Transverse colon (tissue), 4 donors: ENCODE data around the gene CDH22. TPM values are rescaled to one million over a fixed set of nuclear protein-coding genes. Genes with fewer than 3 reads are reported as not detected.

Experiments used
- DNase-seq: peaks from one replicate; pipeline ENCODE4 v3.0.0-alpha.2; 2019
- H3K27ac ChIP-seq, 4 donors: fragments of 200-600 bp; sonication (generic); 2 replicates each; pipeline ENCODE4 v1.5.1; 2016 to 2018; ENCODE audit warnings: inconsistent platforms in 4 of 4
- H3K27me3 ChIP-seq: fragments of 200-600 bp; sonication (generic); 2 replicates; pipeline ENCODE4 v1.5.1; 2017; ENCODE audit warnings: inconsistent platforms
- H3K36me3 ChIP-seq, 4 donors: fragments of 200-600 bp; sonication (generic); 2 replicates each; pipeline ENCODE4 v1.5.1; 2017 to 2019; ENCODE audit warnings: inconsistent platforms in 4 of 4
- H3K4me1 ChIP-seq, 4 donors: fragments of 200-600 bp; sonication (generic); 2 replicates each; pipeline ENCODE4 v1.5.1; 2017 to 2020; ENCODE audit warnings: inconsistent platforms in 4 of 4
- H3K4me3 ChIP-seq, 4 donors: fragments of 200-600 bp; sonication (generic); 1 replicate in 1 of 4; 2 replicates in 3 of 4; pipeline versions ENCODE4 v1.5.1 to v1.6.1; 2017 to 2019; ENCODE audit warnings: inconsistent platforms in 4 of 4
- H3K9me3 ChIP-seq, 2 donors: fragments of 200-600 bp; sonication (generic); 2 replicates each; pipeline ENCODE4 v1.5.1; 2017 to 2019; ENCODE audit warnings: inconsistent platforms in 2 of 2
- EP300 ChIP-seq: sonication (generic); formaldehyde crosslinking; IDR thresholded peaks from one replicate; pipeline ENCODE4 v1.6.1; 2017; ENCODE audit warnings: antibody characterized with exemption, low read depth
- POLR2A ChIP-seq: fragments of 450-650 bp; IDR thresholded peaks from one replicate; pipeline ENCODE4 v1.6.1; 2016; ENCODE audit warnings: antibody characterized with exemption, mild to moderate bottlenecking, moderate library complexity
- POLR2AphosphoS5 ChIP-seq, 3 donors: sonication (generic); formaldehyde crosslinking; IDR thresholded peaks; one replicate each; pipeline ENCODE4 v1.6.1; 2016; ENCODE audit warnings: antibody characterized with exemption in 3 of 3
- WGBS, 2 donors: methylation state at CpG; one replicate each; pipeline ENCODE4 v1.1.5; 2018; ENCODE audit warnings: low coverage in 1 of 2; 5-methylcytosine and 5-hydroxymethylcytosine counted together
- in situ Hi-C, 4 donors: fragments of 200-750 bp; cut with MboI; loops; one replicate each; pipeline versions ENCODE4 v1.15.0 to v1.15.1; 2017; ENCODE audit warnings: low sequenced_read_pairs in 3 of 4, low pct_ligation_motif_present in 1 of 4, low pct_unique_long_range_greater_than_20kb in 1 of 4
- intact Hi-C: fragments of 100-400 bp; cut with DNase I; formaldehyde crosslinking; loops from one replicate; pipeline ENCODE4 v1.15.1; 2023; ENCODE audit warnings: low total_unique reads
- total RNA-seq, 4 donors: library from RNA; depleted of rRNA; stranded (reverse); fragments of >200 nt; gene quantifications; one replicate each; pipeline ENCODE4 v1.1.0, GENCODE V29; 2016
- TF ChIP-seq, protein P1 (sequence below), 5 experiments: fragments of 200-600 bp in 3 of 5; fragments of 450-650 bp in 2 of 5; sonication (generic) in 3 of 5; IDR thresholded peaks; 1 replicate in 2 of 5; 2 replicates in 3 of 5; pipeline ENCODE4 v1.5.1; 2016 to 2017; ENCODE audit warnings: antibody characterized with exemption in 5 of 5, inconsistent platforms in 3 of 5, mild to moderate bottlenecking in 2 of 5, moderate library complexity in 1 of 5

The CDH22 gene
- total RNA-seq, 4 donors from 2014 or later = not detected

- in situ Hi-C loops (no loop called here), intact Hi-C loops (no loop called here)
- H3K27me3 ChIP-seq = peaks cover 100% of the 10 kb centered on the region
- TF ChIP-seq POLR2A (no peak), EP300 (no peak)
- H3K27ac ChIP-seq = no peak overlapping the region
- 4 to 8% methylated on average over 2 to 5 of the region's 5 CpGs for WGBS, 2 donors
- no peaks in the 10 kb centered on the region for H3K36me3 ChIP-seq
- no peak overlapping the region for H3K4me3 ChIP-seq
- H3K4me1 ChIP-seq = peaks cover 7 to 15% (median 12%) of the 10 kb centered on the region in 4 donors
- H3K9me3 ChIP-seq = no peaks in the 10 kb centered on the region
- no peak for DNase-seq
Observed at GRCh38 chr20:46311039-46311650, 2.8 kb upstream of the CDH22 start.

DNA sequence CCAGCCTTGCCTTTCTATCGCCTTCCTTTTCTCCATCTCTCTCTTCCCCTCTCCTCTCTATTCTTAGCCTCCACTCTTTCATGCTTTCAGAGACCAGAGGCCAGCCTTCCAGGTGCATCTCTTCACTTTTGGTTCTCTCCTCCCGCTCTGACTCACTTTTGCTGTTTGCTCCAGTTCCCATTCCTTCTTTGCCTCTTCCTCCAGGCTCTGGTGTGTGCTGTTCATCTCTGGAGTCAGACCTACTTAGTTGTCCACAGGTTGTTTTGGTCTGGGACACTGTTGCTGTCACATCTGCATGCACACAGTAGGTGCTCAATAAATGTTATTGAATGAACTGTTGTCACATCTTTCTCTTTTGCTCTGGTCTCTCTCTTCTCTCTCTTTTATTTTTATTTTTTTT is 1.6 kb upstream of the CDH22 start:
- no peak for DNase-seq
- H3K27me3 ChIP-seq = peaks cover 100% of the 10 kb centered on the region
- H3K4me1 ChIP-seq = peaks cover 7 to 15% (median 12%) of the 10 kb centered on the region in 4 donors
- no peak overlapping the region for H3K4me3 ChIP-seq
- in situ Hi-C loops = no loop called here
- no peaks in the 10 kb centered on the region for H3K9me3 ChIP-seq
- 40% methylated on average over 1 to 2 of the region's 2 CpGs for WGBS, 2 donors
- H3K27ac ChIP-seq = no peak overlapping the region
- no peaks in the 10 kb centered on the region for H3K36me3 ChIP-seq
- intact Hi-C loops = loop anchor here (5.0 kb wide), 1 partner anchor 107 kb away; no protein-coding TSS in a partner anchor
- TF ChIP-seq POLR2A (no peak), EP300 (no peak), POLR2AphosphoS5 (IDR thresholded peaks at IDR 0.05) (no peak)
- TF ChIP-seq, protein P1, sequence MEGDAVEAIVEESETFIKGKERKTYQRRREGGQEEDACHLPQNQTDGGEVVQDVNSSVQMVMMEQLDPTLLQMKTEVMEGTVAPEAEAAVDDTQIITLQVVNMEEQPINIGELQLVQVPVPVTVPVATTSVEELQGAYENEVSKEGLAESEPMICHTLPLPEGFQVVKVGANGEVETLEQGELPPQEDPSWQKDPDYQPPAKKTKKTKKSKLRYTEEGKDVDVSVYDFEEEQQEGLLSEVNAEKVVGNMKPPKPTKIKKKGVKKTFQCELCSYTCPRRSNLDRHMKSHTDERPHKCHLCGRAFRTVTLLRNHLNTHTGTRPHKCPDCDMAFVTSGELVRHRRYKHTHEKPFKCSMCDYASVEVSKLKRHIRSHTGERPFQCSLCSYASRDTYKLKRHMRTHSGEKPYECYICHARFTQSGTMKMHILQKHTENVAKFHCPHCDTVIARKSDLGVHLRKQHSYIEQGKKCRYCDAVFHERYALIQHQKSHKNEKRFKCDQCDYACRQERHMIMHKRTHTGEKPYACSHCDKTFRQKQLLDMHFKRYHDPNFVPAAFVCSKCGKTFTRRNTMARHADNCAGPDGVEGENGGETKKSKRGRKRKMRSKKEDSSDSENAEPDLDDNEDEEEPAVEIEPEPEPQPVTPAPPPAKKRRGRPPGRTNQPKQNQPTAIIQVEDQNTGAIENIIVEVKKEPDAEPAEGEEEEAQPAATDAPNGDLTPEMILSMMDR (IDR thresholded peaks at IDR 0.05) = no peak

DNA sequence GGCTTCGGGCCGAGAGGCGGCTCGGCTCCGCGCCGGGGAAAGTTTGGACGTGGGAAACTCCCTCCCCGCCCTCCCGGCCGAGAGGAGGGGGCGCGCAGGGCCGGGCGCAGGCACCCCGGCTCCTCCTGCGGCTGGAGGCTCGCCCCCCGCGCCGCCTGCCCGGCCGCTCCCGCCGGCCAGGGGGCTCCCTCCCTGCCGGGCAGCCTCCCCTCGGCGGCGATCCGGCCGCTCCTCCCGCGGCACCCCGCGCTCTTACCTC is 370 bp downstream of the CDH22 start:
- H3K27ac ChIP-seq = no peak overlapping the region
- 0% methylated on average over 3 of the region's 35 CpGs; no CpG with 5 or more reads in 1 of the 2 donors for WGBS, 2 donors
- peaks cover 100% of the 10 kb centered on the region for H3K27me3 ChIP-seq
- no peaks in the 10 kb centered on the region for H3K9me3 ChIP-seq
- H3K4me1 ChIP-seq = peaks cover 7 to 15% (median 12%) of the 10 kb centered on the region in 4 donors
- no peaks in the 10 kb centered on the region for H3K36me3 ChIP-seq
- intact Hi-C loops (loop anchor here (5.0 kb wide), 1 partner anchor 109 kb away; no protein-coding TSS in a partner anchor), in situ Hi-C loops (no loop called here)
- peak overlapping the region; percentile 7 to 54 (median 33) for H3K4me3 ChIP-seq
- TF ChIP-seq, protein P1 (IDR thresholded peaks at IDR 0.05) = no peak
- TF ChIP-seq POLR2A (no peak), POLR2AphosphoS5 (IDR thresholded peaks at IDR 0.05) (no peak), EP300 (no peak)
- DNase-seq = no peak

DNA sequence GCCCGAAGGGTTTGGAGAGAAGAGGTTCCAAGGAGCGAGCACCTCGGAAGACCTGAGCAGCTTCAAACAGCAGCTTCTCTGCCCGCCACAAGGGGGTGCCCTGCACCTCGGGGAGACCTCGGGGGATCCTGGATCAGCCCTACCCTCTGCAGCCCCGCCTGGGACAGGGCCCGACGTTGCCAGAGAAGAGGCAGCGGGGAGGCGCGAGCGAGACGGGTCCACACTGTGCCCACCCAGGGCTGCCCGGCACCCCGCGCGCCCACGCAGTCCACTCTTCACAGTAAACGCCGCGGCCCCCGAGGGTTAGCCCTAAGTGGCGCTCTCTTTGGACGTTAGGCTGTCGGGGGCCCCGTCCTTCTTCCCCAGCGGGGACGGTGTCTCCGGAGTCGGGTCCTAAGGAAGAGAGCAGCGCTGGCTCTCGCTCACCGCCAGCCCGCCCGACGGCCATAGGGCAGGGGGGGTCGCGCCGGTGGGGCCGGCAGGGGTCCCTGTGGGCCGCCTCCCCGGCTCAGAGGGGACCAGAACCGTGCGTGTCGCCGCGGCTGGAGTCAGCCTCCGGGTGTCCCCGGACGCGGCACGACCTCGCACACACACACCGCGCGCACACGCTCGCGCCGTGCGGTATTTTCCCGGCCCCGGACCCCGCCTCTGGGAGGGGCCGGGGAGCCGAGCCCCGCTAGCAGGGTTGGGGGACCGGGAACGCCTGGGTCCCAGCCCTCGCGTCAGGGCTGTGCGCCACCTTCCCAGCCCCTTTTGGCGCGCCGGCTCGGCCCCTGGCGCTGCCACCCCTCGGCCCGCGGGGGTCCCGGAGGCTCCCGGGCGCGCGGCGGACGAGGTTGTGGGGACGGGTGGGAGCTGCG is 929 bp downstream of the CDH22 start:
- in situ Hi-C loops (no loop called here), intact Hi-C loops (loop anchor here (5.0 kb wide), 1 partner anchor 110 kb away; no protein-coding TSS in a partner anchor)
- H3K27me3 ChIP-seq = peaks cover 100% of the 10 kb centered on the region
- H3K9me3 ChIP-seq = no peaks in the 10 kb centered on the region
- 0% methylated on average over 42 of the region's 90 CpGs; no CpG with 5 or more reads in 1 of the 2 donors for WGBS, 2 donors
- H3K36me3 ChIP-seq = no peaks in the 10 kb centered on the region
- peak; percentile 50 for DNase-seq
- TF ChIP-seq POLR2AphosphoS5 (IDR thresholded peaks at IDR 0.05) = no peak
- no peak for TF ChIP-seq POLR2A
- TF ChIP-seq EP300 = no peak
- TF ChIP-seq, protein P1 (IDR thresholded peaks at IDR 0.05) = peak; percentile 60 to 79 (median 76)
- peaks cover 7 to 13% (median 10%) of the 10 kb centered on the region in 4 donors for H3K4me1 ChIP-seq
- peak overlapping the region; percentile 7 to 54 (median 33) for H3K4me3 ChIP-seq
- H3K27ac ChIP-seq = no peak overlapping the region
